GM21367 (cell line): ENCODE results near the gene ZNF165.
"Not testable (repeated sequence)": the region's sequence is repeated elsewhere in the genome, so short reads cannot be mapped to it uniquely, and the experiment has no call there.

ENCODE experiments used
- ATAC-seq: cut with Tn5 transposase; IDR thresholded peaks from one replicate; pipeline ENCODE4 v1.9.1; 2021; ENCODE audit not compliant: unreplicated experiment

The ZNF165 gene

DNA sequence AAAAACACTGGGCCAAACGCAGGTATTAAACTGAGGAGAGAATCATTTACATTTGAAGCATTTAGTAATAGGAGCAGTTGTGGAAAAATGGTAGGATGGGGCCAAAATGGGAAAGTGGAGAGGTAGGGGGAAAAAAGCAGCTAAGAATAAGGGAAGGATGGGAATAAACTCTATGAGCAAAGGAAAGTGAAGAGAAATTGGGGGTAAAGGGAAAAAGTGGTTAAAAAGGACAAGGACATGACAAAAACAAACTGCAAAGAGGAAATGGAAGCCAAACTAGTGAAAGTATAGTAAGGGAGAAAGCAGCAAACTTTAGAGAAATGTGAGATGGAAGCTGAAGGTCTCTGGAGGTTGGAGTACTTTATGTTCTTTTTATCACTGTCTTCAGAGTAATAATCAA, 37.8 kb downstream of the ZNF165 start:
- ATAC-seq = no peak

DNA sequence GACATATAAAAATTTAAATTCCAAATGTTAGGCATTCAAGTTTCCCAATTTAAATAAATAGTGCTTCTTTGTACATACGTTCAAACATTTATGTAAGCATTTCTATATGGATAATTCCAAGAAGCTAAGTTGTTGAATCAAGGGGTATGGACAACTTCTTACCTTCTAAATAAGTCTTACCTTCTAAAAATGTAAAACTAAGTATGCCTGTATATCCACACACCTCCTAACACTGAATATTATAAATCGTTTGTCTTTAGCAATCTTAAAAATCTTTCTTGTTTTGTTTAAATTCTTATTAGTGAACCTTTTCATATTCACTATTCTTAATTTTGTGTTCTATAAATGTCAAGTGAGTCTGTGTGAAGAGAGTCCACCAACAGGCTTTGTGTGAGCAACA, 41.5 kb downstream of the ZNF165 start:
- ATAC-seq = no peak

DNA sequence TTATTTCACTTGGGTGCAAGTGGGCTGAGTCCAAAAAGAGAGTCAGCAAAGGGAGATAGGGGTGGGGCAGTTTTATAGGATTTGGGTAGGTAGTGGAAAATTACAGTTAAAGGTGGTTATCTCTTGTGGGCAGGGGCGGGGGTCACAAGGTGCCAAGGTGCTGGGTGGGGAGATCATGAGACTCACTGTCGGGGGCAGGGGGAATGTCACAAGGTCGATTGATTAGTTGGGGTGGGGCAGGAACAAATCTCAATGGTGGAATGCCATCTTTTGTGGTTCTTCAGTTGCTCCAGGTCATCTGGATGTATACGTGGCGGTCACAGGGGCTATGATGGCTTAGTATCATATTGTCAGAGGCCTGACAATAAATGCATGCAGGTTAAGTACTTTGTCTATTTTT, 41.9 kb downstream of the ZNF165 start:
- ATAC-seq = not testable (repeated sequence)

DNA sequence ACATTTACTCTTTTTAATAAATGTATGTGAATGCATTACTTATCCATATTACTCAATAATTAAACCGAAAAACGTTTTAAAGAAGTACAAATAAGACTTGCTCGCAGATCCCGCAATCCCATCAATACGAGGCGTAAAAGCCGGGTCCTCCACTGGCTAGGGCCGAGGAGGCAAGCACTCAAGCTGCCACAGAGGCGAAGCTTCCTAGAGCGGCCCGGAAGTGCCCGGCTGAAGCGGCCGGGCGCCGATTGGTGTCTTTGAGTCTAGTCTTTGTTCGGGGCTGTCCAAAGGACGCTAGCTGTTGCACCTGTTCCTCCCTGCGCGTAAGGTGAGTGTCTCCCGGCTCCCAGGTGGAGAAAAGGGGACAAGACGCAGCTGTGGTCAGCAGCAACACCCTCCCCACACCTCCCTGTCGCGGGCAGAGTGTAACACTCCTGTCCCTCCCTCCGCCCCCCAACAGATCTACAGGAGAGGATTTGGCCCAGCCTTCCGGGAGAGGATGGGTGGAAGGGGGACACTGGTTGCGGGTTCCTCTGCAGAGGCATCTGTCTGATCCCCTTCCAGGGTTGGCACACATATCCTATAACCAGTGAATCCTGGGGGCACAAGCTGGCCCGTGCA, 44.1 kb downstream of the ZNF165 start, which contains the start of gene ZSCAN16:
TSS of gene ZSCAN16 (plus strand) at position 260 of the 621 bp plus-strand sequence. CDS start 835 bp downstream, outside the sequence.
- ATAC-seq = peak; percentile 94

DNA sequence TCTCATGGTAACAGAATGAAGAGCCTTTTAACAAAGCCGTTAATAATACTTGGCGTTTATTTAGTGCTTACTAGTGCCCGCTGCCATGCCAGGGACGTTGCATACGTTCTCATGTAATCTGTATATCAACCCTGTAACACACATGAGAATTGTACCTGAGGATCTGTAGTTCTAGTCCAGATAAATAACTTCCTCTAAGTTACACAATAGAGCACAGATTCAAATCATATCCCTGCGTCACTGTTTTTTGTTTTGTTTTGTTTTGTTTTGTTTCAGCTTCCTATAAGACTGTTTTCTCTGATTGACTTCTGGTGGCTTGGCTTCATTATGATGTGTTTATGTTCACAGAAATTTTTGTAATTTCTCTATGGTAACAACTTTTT, 44.6 kb downstream of the ZNF165 start:
- no peak for ATAC-seq

DNA sequence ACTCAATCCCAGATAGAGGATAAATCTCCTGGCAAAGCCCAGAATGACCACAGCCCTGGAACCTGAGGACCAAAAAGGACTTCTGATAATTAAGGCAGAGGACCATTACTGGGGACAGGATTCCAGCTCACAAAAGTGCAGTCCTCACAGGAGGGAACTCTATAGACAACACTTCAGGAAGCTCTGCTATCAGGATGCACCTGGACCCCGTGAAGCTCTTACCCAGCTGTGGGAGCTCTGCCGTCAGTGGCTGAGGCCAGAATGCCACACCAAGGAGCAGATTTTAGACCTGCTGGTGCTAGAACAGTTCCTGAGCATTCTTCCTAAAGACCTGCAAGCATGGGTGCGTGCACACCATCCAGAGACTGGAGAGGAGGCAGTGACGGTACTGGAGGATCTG, 45.0 kb downstream of the ZNF165 start:
- no peak for ATAC-seq

DNA sequence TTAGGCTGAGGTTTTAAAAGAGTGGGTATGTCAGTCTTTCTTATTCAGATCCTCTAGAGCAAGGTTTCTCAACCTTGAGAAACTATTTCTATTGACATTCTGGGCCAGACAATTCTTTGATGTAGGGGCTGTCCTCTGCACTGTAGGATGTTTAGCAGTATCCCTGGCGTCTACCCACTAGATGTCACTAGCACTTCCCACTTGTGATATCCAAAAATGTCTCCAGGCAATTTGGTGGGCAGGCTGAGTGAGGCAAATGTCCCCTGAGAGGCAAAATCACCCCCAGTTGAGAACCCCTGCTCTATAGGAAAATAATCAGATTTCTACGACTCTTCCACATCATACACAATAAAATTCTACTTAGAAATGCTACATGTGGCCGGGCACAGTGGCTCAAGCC, 53.6 kb downstream of the ZNF165 start:
- ATAC-seq = no peak

DNA sequence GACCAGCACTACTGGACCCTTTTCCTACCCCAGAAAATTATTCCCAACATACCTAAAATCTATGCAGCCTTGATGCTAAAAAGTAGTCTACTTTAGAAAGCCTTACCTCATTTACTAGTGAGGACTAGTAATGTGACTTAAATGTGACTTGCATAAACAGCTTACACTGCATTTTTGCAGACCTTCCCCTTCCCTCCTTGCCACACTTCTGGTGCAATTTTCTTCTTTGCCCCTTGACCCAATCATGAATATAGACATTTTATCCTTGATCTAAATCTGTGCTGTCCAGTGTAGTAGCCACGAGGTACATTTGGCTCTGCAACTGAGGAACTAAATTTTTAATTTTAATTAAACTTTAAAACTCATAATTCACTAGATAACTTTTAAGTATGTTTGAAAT, 54.3 kb downstream of the ZNF165 start:
- no peak for ATAC-seq

DNA sequence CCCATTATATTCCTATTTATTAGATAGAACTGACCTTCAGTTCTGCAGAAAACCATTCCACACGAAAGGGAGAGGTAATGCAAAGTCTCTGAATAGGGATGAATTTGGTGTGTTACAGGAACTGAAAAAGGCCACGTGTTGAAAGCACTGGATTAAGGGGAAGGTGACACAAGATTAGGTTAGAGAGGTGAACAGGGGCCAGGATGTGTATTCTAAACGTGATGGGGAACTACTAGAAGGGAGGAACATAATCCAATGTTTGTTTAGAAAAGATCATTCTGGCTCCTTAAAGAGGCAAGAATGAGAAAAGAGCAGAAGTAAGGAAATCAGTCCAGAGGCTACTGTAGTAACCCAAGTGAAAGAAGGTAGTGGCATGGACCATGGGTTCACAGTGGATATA, 55.0 kb downstream of the ZNF165 start:
- ATAC-seq = no peak

DNA sequence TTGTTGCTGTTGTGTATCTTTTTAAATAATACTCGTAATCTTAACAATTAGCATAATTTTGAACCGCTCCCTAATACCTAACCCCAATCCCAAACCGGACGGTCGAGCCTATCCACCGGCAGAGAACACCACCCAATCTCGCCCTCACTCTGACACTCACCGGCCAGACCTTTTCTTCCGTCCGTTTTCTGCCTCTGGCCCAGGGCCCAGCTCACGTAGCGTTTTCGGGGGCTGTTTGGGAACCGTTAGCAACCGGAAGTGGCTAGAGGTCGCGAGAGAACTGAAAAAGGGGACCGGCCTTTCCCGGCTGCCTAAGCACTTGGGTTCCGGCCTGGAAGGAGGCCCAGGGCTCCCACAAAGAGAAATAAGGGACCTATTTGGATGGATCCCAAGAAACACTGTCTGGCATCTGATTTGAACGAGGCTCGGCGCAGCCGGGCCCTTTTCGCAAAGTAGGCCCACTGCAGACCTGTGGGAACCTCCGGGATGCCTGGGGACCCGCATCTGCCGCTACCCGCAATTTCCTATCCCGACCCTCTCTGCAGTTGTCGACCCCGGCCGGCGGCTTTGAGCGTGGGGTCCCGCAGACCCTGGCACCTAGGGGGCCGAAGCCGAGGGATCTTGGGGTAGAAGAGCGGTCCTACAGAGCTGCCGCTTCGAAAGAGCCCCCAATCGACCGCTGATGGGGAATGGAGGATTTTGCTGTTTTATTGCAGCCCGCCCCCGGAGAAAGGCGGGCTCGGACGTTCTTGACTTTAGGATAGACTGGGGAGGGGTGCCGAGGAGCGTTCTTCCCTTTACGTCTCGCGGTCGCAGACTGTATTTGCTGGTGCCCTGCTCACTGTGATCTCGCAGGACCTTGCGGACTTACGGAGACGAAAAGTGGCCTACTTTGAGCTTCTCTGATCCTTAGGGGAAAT, 56.5 kb downstream of the ZNF165 start:
- peak; percentile 51 for ATAC-seq

DNA sequence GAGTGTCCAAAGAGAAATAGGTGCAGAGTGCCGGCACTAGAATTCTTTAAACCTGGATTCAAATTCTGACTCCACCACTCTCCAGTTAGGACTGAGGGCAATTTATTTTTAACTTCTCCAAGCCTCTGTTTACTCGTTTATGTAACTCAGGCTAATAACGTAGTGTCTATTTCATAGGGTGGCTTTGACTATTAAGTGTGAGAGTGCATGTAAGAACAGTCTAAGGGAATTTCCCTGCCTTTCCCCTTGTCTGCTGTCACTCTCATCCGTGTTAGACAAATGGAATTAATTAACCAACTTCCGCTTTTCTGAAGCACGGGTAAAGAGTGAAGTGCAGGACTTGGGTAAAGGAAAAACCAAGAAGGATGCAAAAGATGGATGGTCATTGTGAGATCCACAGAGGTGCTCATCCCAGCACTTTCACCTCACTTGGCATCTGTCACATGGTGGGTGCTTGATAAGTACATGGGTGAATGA, 57.2 kb downstream of the ZNF165 start:
- no peak for ATAC-seq
